Measurements from ENCODE around the gene ECE2. TPM values are rescaled to one million over a fixed set of nuclear protein-coding genes. Genes with fewer than 3 reads are reported as not detected.
A peak's percentile ranks its signal among the peaks of the same experiment; 100 is the strongest.

ECE2 gene
- total and polyA plus RNA-seq, 5 experiments from 2014 or later, result not detected

- Mint-ChIP-seq H3K4me3 (no peak overlapping the region), H3K27ac (no peak overlapping the region), H3K36me3 (peaks cover 0 to 2% (median 0%) of the 10 kb centered on the region in 3 donors), H3K9me3 (no peaks in the 10 kb centered on the region), H3K4me1 (peaks cover 6 to 10% (median 8%) of the 10 kb centered on the region in 4 donors), H3K27me3 (peaks cover 19 to 38% (median 22%) of the 10 kb centered on the region in 5 donors)
- no peak for ATAC-seq
- POLR2A ChIA-PET, result interaction anchor here (0.9 kb wide), 1 partner anchor 12 kb away, joined by 5 read pairs; no protein-coding TSS in a partner anchor
- DNase-seq, result no peak
Measured at GRCh38 chr3:184234671-184235380, 41.0 kb upstream of the ECE2 start.

DNA sequence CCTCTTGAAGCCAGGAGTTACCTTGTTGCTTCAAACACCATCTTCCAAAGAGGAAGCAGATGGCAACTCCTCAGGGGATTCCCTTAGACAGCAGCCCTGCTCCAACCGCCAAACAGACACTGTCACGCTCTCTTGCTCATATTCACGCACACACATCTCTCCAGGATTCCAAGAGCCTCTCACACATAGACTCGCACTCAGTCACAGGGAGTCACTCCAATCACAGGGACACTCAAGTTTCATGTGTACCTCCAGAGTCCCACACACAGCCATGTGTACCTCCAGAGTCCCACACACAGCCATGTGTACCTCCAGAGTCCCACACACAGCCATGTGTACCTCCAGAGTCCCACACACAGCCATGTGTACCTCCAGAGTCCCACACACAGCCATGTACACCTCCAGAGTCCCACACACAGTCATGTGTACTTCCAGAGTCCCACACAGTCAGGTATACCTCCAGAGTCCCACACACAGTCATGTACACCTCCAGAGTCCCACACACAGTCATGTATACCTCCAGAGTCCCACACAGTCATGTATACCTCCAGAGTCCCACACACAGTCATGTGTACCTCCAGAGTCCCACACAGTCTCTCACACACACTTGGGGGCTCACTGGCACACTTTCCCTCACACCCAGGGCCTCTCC is 40.3 kb upstream of the ECE2 start:
- Mint-ChIP-seq H3K4me1 (peaks cover 6 to 10% (median 8%) of the 10 kb centered on the region in 4 donors), H3K36me3 (peaks cover 0 to 2% (median 0%) of the 10 kb centered on the region in 3 donors), H3K27me3 (peaks cover 19 to 38% (median 22%) of the 10 kb centered on the region in 5 donors), H3K9me3 (no peaks in the 10 kb centered on the region), H3K27ac (no peak overlapping the region), H3K4me3 (peak overlapping the region in 1 of 10 donors; percentile 29)
- DNase-seq (no peak), ATAC-seq (no peak)
- POLR2A ChIA-PET, result interaction anchor here (0.9 to 1.7 kb wide), 2 partner anchors 11 kb away, joined by 3 to 5 read pairs; no protein-coding TSS in a partner anchor

GRCh38 chr3:184236033-184236410 is 39.8 kb upstream of the ECE2 start:
- H3K4me1 Mint-ChIP-seq, result peaks cover 4 to 7% (median 5%) of the 10 kb centered on the region in 4 donors
- POLR2A ChIA-PET, result interaction anchor here (1.7 kb wide), 1 partner anchor 11 kb away, joined by 3 read pairs; no protein-coding TSS in a partner anchor
- DNase-seq (no peak), ATAC-seq (no peak)
- no peak overlapping the region for H3K4me3 Mint-ChIP-seq
- peaks cover 0 to under 1% (median 0%) of the 10 kb centered on the region in 3 donors for H3K36me3 Mint-ChIP-seq
- no peak overlapping the region for H3K27ac Mint-ChIP-seq
- peaks cover 17 to 35% (median 19%) of the 10 kb centered on the region in 5 donors for H3K27me3 Mint-ChIP-seq
- no peaks in the 10 kb centered on the region for H3K9me3 Mint-ChIP-seq

GRCh38 chr3:184236636-184237035 is 39.2 kb upstream of the ECE2 start:
- no peak for ATAC-seq
- POLR2A ChIA-PET, result interaction anchor here (1.7 kb wide), 1 partner anchor 10 kb away, joined by 3 read pairs; no protein-coding TSS in a partner anchor
- no peak overlapping the region for H3K4me3 Mint-ChIP-seq
- H3K36me3 Mint-ChIP-seq, result no peaks in the 10 kb centered on the region
- H3K27ac Mint-ChIP-seq, result no peak overlapping the region
- H3K27me3 Mint-ChIP-seq, result peaks cover 11 to 28% (median 13%) of the 10 kb centered on the region in 5 donors
- no peak for DNase-seq
- H3K9me3 Mint-ChIP-seq, result no peaks in the 10 kb centered on the region
- H3K4me1 Mint-ChIP-seq, result peaks cover 0 to 1% (median 0%) of the 10 kb centered on the region in 4 donors

- Mint-ChIP-seq H3K27ac (no peak overlapping the region), H3K36me3 (peaks cover 0 to 3% (median under 1%) of the 10 kb centered on the region in 3 donors), H3K4me3 (no peak overlapping the region), H3K27me3 (peaks cover 6 to 23% (median 9%) of the 10 kb centered on the region in 5 donors), H3K4me1 (peaks cover 0 to 2% (median 0%) of the 10 kb centered on the region in 4 donors), H3K9me3 (no peaks in the 10 kb centered on the region)
- no peak for DNase-seq
- POLR2A ChIA-PET, result interaction anchor here (1.7 kb wide), 1 partner anchor 10 kb away, joined by 3 read pairs; no protein-coding TSS in a partner anchor
- no peak for ATAC-seq
Measured at GRCh38 chr3:184237211-184237610, 38.6 kb upstream of the ECE2 start.

DNA sequence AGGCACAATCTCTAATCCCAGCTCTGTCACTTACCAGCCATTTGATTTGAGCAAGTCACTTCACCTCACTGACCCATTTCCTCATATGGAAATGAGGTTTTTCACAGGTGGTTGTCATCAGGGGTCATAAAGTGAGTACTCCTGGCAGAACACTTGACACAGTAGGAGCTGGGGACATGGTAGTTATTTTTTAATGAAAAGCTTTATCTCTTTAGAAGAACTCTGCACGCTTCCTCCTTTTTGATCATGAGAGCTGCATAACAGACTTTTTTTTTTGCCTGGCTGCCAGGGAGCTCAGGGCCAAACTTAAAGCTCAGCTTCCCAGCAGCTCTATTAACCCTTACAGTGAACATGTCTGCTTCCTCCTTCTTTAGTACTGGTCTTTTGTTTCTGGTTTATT is 38.0 kb upstream of the ECE2 start:
- peaks cover 1 to 17% (median 3%) of the 10 kb centered on the region in 5 donors for H3K27me3 Mint-ChIP-seq
- POLR2A ChIA-PET, result no interaction called here
- peaks cover 0 to 8% (median 3%) of the 10 kb centered on the region in 3 donors for H3K36me3 Mint-ChIP-seq
- no peak overlapping the region for H3K4me3 Mint-ChIP-seq
- no peak for ATAC-seq
- DNase-seq, result no peak
- H3K4me1 Mint-ChIP-seq, result peaks cover 0 to 3% (median 0%) of the 10 kb centered on the region in 4 donors
- H3K27ac Mint-ChIP-seq, result no peak overlapping the region
- H3K9me3 Mint-ChIP-seq, result no peaks in the 10 kb centered on the region

DNA sequence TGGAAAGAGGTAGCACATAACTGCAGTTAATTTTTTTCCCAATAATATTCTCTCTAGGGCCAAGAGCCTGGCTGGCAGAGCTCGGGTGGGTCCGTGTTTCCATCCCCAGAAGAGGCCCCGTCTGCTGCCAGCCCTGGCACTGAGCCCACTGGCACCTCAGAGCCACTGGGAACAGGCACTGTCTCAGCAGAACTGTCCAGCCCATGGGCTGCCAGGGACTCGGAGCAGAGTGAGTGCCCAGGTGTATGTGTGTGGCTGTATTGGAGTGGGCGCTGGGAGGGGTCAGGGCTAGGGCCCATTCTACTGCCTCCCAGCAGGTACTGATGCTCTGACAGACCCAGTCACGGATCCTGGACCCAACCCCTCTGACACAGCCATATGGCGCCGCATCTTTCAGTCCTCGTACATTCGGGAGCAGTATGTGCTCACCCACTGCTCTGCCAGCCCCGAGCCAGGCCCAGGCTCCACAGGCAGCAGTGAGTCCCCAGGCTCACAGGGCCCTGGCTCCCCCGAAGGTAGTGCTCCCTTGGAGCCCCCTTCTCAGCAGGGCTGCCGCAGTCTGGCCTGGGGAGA is 37.5 kb upstream of the ECE2 start:
- Mint-ChIP-seq H3K27ac (no peak overlapping the region), H3K4me1 (peaks cover 0 to 3% (median 0%) of the 10 kb centered on the region in 4 donors), H3K27me3 (peaks cover 0 to 12% (median 1%) of the 10 kb centered on the region in 5 donors), H3K4me3 (no peak overlapping the region), H3K9me3 (no peaks in the 10 kb centered on the region), H3K36me3 (peaks cover 0 to 14% (median 3%) of the 10 kb centered on the region in 3 donors)
- DNase-seq (no peak), ATAC-seq (no peak)
- POLR2A ChIA-PET, result interaction anchor here (1.5 kb wide), 1 partner anchor 8 kb away, joined by 4 read pairs; no protein-coding TSS in a partner anchor

DNA sequence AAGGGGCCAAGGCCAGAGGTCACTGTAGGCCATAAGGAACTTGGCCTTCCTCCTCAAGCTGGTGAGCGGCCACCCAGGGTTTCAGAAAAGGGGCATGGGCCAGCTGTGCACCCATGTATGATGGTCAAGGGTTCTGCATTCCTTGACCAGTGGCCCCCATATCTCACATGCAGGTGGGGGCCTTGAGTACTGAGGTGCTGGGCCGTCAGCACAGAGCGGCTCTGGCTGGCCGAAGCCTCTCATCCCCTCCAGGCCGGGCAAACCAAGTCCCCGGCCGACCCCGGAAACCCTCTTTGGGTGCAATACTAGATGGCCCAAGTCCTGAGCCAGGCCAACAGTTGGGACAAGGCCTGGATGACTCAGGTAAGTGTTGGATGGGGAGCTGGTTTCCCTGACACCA is 36.6 kb upstream of the ECE2 start:
- peaks cover 0 to 7% (median 0%) of the 10 kb centered on the region in 5 donors for H3K27me3 Mint-ChIP-seq
- H3K36me3 Mint-ChIP-seq, result peaks cover 0 to 22% (median 3%) of the 10 kb centered on the region in 3 donors
- no peak overlapping the region for H3K4me3 Mint-ChIP-seq
- DNase-seq (no peak), ATAC-seq (no peak)
- no peaks in the 10 kb centered on the region for H3K9me3 Mint-ChIP-seq
- peaks cover 0 to 3% (median 0%) of the 10 kb centered on the region in 4 donors for H3K4me1 Mint-ChIP-seq
- POLR2A ChIA-PET, result interaction anchor here (1.5 kb wide), 1 partner anchor 9 kb away, joined by 4 read pairs; no protein-coding TSS in a partner anchor
- no peak overlapping the region for H3K27ac Mint-ChIP-seq

GRCh38 chr3:184239708-184240107 is 36.1 kb upstream of the ECE2 start:
- Mint-ChIP-seq H3K36me3 (peaks cover 0 to 27% (median 3%) of the 10 kb centered on the region in 3 donors), H3K4me3 (no peak overlapping the region), H3K4me1 (peaks cover 0 to 3% (median 0%) of the 10 kb centered on the region in 4 donors), H3K9me3 (no peaks in the 10 kb centered on the region), H3K27me3 (peaks cover 0 to 7% (median 0%) of the 10 kb centered on the region in 5 donors), H3K27ac (no peak overlapping the region)
- POLR2A ChIA-PET, result interaction anchor here (0.6 to 1.5 kb wide), 2 partner anchors 10 to 543 kb away, joined by 3 to 4 read pairs; no protein-coding TSS in a partner anchor
- ATAC-seq, result no peak
- no peak for DNase-seq

DNA sequence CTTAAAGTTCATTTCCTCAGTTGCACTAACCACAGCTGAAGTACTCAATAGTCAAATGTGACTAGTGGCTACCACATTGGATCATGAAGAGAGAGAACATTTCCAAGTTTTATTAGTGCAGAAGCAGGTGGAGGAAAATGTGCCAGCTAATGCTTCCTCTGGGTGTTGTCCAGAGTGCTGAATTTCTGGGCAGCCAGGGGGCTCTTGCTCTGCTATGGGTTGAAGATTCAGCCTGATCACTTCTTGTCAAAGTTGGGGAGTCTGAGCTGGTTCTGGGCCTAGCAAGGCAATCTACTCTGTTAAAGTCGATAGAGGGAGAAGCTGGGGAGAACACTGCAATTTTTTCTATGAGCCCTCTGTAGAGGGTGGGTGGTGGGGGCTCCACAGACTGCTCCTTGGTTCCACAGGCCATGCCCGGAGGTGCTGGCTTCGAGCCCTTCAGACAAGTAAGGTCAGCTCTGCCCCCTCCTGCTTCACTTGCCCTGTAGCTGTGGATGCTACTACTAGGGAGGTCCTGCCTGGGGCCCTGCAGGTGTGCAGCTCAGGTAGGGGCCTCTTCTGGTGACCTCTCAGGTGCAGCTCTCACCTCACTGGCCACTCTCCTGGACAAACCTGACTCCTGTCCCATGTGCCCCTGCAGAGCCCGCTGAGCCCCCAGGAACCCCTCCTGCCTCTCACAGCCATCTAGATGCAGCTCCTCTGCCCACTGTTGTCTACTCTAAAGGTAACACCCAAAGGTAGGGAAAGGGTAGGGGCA is 35.3 kb upstream of the ECE2 start:
- H3K27me3 Mint-ChIP-seq, result peaks cover 0 to 7% (median 0%) of the 10 kb centered on the region in 5 donors
- peaks cover 0 to 34% (median 3%) of the 10 kb centered on the region in 3 donors for H3K36me3 Mint-ChIP-seq
- H3K27ac Mint-ChIP-seq, result no peak overlapping the region
- peaks cover 0 to 5% (median 2%) of the 10 kb centered on the region in 4 donors for H3K4me1 Mint-ChIP-seq
- no peak overlapping the region for H3K4me3 Mint-ChIP-seq
- POLR2A ChIA-PET, result interaction anchor here (0.6 kb wide), 1 partner anchor 543 kb away, joined by 3 read pairs; no protein-coding TSS in a partner anchor
- ATAC-seq (no peak), DNase-seq (no peak)
- no peaks in the 10 kb centered on the region for H3K9me3 Mint-ChIP-seq

- Mint-ChIP-seq H3K4me1 (peaks cover 0 to 8% (median 6%) of the 10 kb centered on the region in 4 donors), H3K4me3 (no peak overlapping the region), H3K36me3 (peaks cover 0 to 38% (median 3%) of the 10 kb centered on the region in 3 donors), H3K27me3 (peaks cover 0 to 7% (median 0%) of the 10 kb centered on the region in 5 donors), H3K27ac (no peak overlapping the region), H3K9me3 (no peaks in the 10 kb centered on the region)
- DNase-seq (no peak), ATAC-seq (no peak)
- POLR2A ChIA-PET, result interaction anchor here (1.4 kb wide), 1 partner anchor 65 kb away, joined by 3 read pairs; no protein-coding TSS in a partner anchor
Measured at GRCh38 chr3:184241141-184241446, 34.7 kb upstream of the ECE2 start.
